Neural cell (in vitro differentiated cells): ENCODE results near the gene SLX4IP. TPM values are rescaled to one million over a fixed set of nuclear protein-coding genes. Genes with fewer than 3 reads are reported as not detected.

Experiments used
- H2AFZ ChIP-seq: fragments of 200-600, 300-800 bp; sonication (generic), shearing (Covaris generic); 2 replicates; pipeline ENCODE4 v1.6.0; 2014; ENCODE audit warnings: low read depth, mild to moderate bottlenecking, antibody characterized with exemption, low read length, moderate library complexity
- H3F3A ChIP-seq: fragments of 200-600 bp; shearing (Covaris generic); 2 replicates; pipeline ENCODE4 v1.6.1; 2016; ENCODE audit warnings: mild to moderate bottlenecking, moderate library complexity, mixed read lengths, antibody characterized with exemption, low read length; ENCODE audit not compliant: insufficient read depth, poor library complexity, severe bottlenecking
- H3K27ac ChIP-seq: fragments of 200-600, 300-800 bp; sonication (generic), shearing (Covaris generic); 2 replicates; pipeline ENCODE4 v1.5.1; 2014; ENCODE audit warnings: mild to moderate bottlenecking, low read length, moderate library complexity
- H3K27me3 ChIP-seq: fragments of 300-800, 200-600 bp; sonication (generic), shearing (Covaris generic); 2 replicates; pipeline ENCODE4 v1.6.0; 2014; ENCODE audit warnings: mild to moderate bottlenecking, low read depth, low read length, moderate library complexity; ENCODE audit not compliant: insufficient read depth
- H3K36me3 ChIP-seq: fragments of 300-800, 200-600 bp; sonication (generic), shearing (Covaris generic); 2 replicates; pipeline ENCODE4 v1.5.1; 2014; ENCODE audit warnings: mild to moderate bottlenecking, antibody characterized with exemption, low read length, moderate library complexity; ENCODE audit not compliant: insufficient read depth
- H3K4me2 ChIP-seq: fragments of 300-800, 200-600 bp; sonication (generic), shearing (Covaris generic); 2 replicates; pipeline ENCODE4 v1.6.0; 2014; ENCODE audit warnings: mild to moderate bottlenecking, low read length
- H3K4me3 ChIP-seq: fragments of 300-800, 200-600 bp; sonication (generic), shearing (Covaris generic); 2 replicates; pipeline ENCODE4 v1.5.1; 2014; ENCODE audit warnings: mild to moderate bottlenecking, low read length, moderate library complexity
- H3K79me2 ChIP-seq: fragments of 200-600 bp; shearing (Covaris generic); replicated peaks from 2 replicates; pipeline ENCODE4 v1.6.0; 2014; ENCODE audit warnings: mild to moderate bottlenecking, low read length, moderate library complexity; ENCODE audit not compliant: insufficient read depth
- H3K9ac ChIP-seq: fragments of 300-800, 200-600 bp; sonication (generic), shearing (Covaris generic); 2 replicates; pipeline ENCODE4 v1.6.1; 2016; ENCODE audit warnings: mild to moderate bottlenecking, low read length, mixed read lengths
- H3K9me2 ChIP-seq: fragments of 200-600 bp; shearing (Covaris generic); 2 replicates; pipeline ENCODE4 v1.6.1; 2016; ENCODE audit warnings: mild to moderate bottlenecking, low read length, mixed read lengths; ENCODE audit not compliant: insufficient read depth
- H3K9me3 ChIP-seq: fragments of 200-600, 300-800 bp; sonication (generic), shearing (Covaris generic); 2 replicates; pipeline ENCODE4 v1.6.1; 2016; ENCODE audit warnings: mild to moderate bottlenecking, mixed run types, low read length, moderate library complexity, mixed read lengths
- H4K20me1 ChIP-seq: fragments of 200-600 bp; shearing (Covaris generic); 2 replicates; pipeline ENCODE4 v1.6.1; 2016; ENCODE audit warnings: mild to moderate bottlenecking, mixed run types; ENCODE audit not compliant: insufficient read depth
- EP300 ChIP-seq: fragments of 450-650 bp; conservative IDR thresholded peaks from 2 replicates; pipeline ENCODE4 v1.6.1; 2014; ENCODE audit warnings: antibody characterized with exemption, mild to moderate bottlenecking, moderate library complexity; ENCODE audit not compliant: poor library complexity, severe bottlenecking
- EZH2 ChIP-seq: fragments of 200-600, 300-800 bp; shearing (Covaris generic), sonication (generic); IDR thresholded peaks from 2 replicates; pipeline ENCODE4 v1.6.1; 2014; ENCODE audit warnings: antibody characterized with exemption, low read length, borderline replicate concordance, mild to moderate bottlenecking; ENCODE audit not compliant: insufficient read depth, poor library complexity, severe bottlenecking
- MXI1 ChIP-seq: fragments of 450-650 bp; conservative IDR thresholded peaks from 2 replicates; pipeline ENCODE4 v1.6.1; 2014; ENCODE audit warnings: antibody characterized with exemption, mild to moderate bottlenecking; ENCODE audit not compliant: poor library complexity, severe bottlenecking
- POLR2AphosphoS5 ChIP-seq: IDR thresholded peaks from 2 replicates; pipeline ENCODE4 v1.6.1; 2012
- RAD21 ChIP-seq: fragments of 450-650 bp; conservative IDR thresholded peaks from 2 replicates; pipeline ENCODE4 v1.6.1; 2014; ENCODE audit warnings: antibody characterized with exemption, mild to moderate bottlenecking, moderate library complexity
- REST ChIP-seq: IDR thresholded peaks from 2 replicates; pipeline ENCODE4 v1.6.1; 2012; ENCODE audit warnings: borderline replicate concordance
- SMC3 ChIP-seq: fragments of 450-650 bp; conservative IDR thresholded peaks from 2 replicates; pipeline ENCODE4 v1.6.1; 2014; ENCODE audit warnings: antibody characterized with exemption, mild to moderate bottlenecking, moderate library complexity; ENCODE audit not compliant: poor library complexity
- TAF1 ChIP-seq: IDR thresholded peaks from 2 replicates; pipeline ENCODE4 v1.6.1; 2012; ENCODE audit warnings: low read depth
- polyA plus RNA-seq: library from polyadenylated mRNA; depleted of rRNA; stranded (reverse); fragments of >200 nt; gene quantifications from 2 replicates; pipeline ENCODE4 v1.2.3, GENCODE V29; 2014
- TF ChIP-seq, protein P1 (sequence below): fragments of 450-650 bp; IDR thresholded peaks from 2 replicates; pipeline ENCODE4 v1.5.1; 2014; ENCODE audit warnings: antibody characterized with exemption, mild to moderate bottlenecking, moderate library complexity; ENCODE audit not compliant: poor library complexity, severe bottlenecking

The SLX4IP gene
- polyA plus RNA-seq, 1 donor from 2014 or later = 6.4 TPM

GRCh38 chr20:10673176-10673841, 238.2 kb downstream of the SLX4IP start:
- no peak for TF ChIP-seq TAF1
- TF ChIP-seq REST = no peak
- TF ChIP-seq POLR2AphosphoS5 = no peak
- peak; percentile 39 for TF ChIP-seq RAD21
- TF ChIP-seq MXI1 = peak; percentile 48
- TF ChIP-seq SMC3 = no peak
- TF ChIP-seq, protein P1, sequence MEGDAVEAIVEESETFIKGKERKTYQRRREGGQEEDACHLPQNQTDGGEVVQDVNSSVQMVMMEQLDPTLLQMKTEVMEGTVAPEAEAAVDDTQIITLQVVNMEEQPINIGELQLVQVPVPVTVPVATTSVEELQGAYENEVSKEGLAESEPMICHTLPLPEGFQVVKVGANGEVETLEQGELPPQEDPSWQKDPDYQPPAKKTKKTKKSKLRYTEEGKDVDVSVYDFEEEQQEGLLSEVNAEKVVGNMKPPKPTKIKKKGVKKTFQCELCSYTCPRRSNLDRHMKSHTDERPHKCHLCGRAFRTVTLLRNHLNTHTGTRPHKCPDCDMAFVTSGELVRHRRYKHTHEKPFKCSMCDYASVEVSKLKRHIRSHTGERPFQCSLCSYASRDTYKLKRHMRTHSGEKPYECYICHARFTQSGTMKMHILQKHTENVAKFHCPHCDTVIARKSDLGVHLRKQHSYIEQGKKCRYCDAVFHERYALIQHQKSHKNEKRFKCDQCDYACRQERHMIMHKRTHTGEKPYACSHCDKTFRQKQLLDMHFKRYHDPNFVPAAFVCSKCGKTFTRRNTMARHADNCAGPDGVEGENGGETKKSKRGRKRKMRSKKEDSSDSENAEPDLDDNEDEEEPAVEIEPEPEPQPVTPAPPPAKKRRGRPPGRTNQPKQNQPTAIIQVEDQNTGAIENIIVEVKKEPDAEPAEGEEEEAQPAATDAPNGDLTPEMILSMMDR = peak; percentile 13
- Histone ChIP-seq H2AFZ (peak overlapping the region; percentile 48), H3K4me3 (peak overlapping the region; percentile 86), H3K9me2 (no peaks in the 10 kb centered on the region), H4K20me1 (no peaks in the 10 kb centered on the region), H3K79me2 (peaks cover 23% of the 10 kb centered on the region), H3K9me3 (no peaks in the 10 kb centered on the region), H3K36me3 (no peaks in the 10 kb centered on the region), H3K27me3 (peaks cover 38% of the 10 kb centered on the region), H3K4me2 (peak overlapping the region; percentile 73), H3F3A (no peaks in the 10 kb centered on the region), H3K9ac (peak overlapping the region; percentile 61), H3K27ac (peak overlapping the region; percentile 24)

DNA sequence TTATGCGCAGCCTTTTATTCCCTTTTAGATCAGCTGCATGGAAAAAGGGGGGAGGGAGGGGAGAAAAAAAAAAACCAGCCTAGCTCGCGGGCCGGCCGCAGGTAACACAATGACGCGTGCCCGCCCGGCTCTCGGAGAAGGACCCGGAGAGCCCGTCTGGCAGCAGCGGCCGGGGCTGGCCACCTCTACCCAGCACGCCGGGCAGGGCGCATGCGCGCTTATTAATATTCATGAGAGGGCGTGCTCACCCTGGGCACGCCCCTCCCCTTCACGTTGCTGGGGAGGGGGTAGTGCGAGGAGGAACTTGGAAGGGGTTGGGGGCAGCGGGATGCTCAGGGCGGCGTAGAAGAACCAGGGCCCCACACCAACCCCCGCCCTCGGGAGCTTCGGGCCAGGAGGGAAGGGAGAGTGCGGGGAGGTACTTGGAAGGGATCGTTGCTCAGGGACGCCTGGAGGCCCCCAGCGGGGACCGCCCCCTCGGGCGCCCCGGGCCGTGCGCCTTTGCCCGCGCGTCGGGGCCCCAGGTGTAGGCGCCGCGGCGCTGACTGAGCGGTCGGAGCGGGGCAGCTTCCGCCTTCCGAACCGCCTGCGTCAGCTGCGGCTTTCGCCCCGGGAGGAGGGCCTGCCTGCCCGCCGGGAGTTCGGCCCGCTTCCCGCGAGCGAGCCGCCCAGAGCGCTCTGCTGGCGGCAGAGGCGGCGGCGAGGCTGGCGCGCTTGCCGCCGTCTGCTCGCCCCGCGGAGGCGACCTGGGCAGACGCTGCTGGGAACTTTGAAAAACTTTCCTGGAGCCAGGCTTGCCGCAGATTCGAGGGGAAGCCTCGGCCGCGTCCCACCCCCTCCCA, 239.0 kb downstream of the SLX4IP start, which contains the start of gene JAG1:
JAG1 (minus strand) TSS at position 158 of the 842 bp plus-strand sequence. CDS start 469 bp downstream, outside the sequence.
- peak within 1 kb of the TSS; percentile 86 for H3K4me3 ChIP-seq
- peak within 1 kb of the TSS; percentile 48 for H2AFZ ChIP-seq
- no peaks in the 10 kb centered on the region for H4K20me1 ChIP-seq
- H3F3A ChIP-seq = no peaks in the 10 kb centered on the region
- H3K4me2 ChIP-seq = peak within 1 kb of the TSS; percentile 73
- H3K9me2 ChIP-seq = no peaks in the 10 kb centered on the region
- no peaks in the 10 kb centered on the region for H3K36me3 ChIP-seq
- TF ChIP-seq EZH2 (no peak), REST (no peak), POLR2AphosphoS5 (peak; percentile 57), MXI1 (no peak), TAF1 (no peak), EP300 (no peak), RAD21 (peak; percentile 21), SMC3 (no peak)
- TF ChIP-seq, protein P1 = no peak
- peak within 1 kb of the TSS; percentile 24 for H3K27ac ChIP-seq
- H3K79me2 ChIP-seq = peaks cover 21% of the 10 kb centered on the region
- no peaks in the 10 kb centered on the region for H3K9me3 ChIP-seq
- H3K9ac ChIP-seq = peak within 1 kb of the TSS; percentile 61
- peaks cover 38% of the 10 kb centered on the region for H3K27me3 ChIP-seq
